ENCODE results near the gene TTC6.

TTC6 gene

GRCh38 chr14:37584211-37585100, 11.0 kb upstream of the TTC6 start:
- Histone ChIP-seq H3K4me3 (no peak overlapping the region), H3K27me3 (no peaks in the 10 kb centered on the region), H4K20me1 (no peaks in the 10 kb centered on the region), H3K4me2 (no peak overlapping the region), H3K27ac (no peak overlapping the region), H3K4me1 (no peaks in the 10 kb centered on the region), H3K9me3 (replicated peaks in 1 of 11) (peaks cover 29 to 38% (median 34%) of the 10 kb centered on the region in 11 experiments), H3K36me3 (no peaks in the 10 kb centered on the region), H3K9ac (no peak overlapping the region)
- TF ChIP-seq Cebpa-rat (IDR thresholded peaks at IDR 0.05) = no peak

DNA sequence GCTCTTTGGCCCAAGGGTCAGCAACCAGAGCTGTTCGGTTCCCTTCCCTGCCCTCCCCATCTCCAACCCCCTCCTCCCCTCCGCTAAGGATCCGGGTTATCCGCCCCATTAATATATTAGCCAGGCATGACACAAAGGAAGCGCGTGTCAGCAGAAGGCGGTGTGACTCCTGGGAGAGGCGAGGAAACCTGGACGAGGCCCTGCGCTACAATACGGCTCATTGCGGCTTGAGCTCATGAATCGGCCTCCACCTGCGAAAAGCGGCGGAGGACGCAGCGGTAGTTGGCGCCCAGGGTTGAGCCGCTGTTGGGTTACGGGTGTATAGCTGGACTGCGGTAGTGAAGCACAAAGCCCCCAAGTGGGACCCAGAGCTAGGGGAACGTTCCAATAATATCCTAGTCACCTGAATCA, 10.3 kb upstream of the TTC6 start:
- Histone ChIP-seq H3K4me3 (no peak overlapping the region), H3K27me3 (no peaks in the 10 kb centered on the region), H3K9me3 (replicated peaks in 1 of 11) (peaks cover 29 to 38% (median 34%) of the 10 kb centered on the region in 11 experiments), H3K27ac (no peak overlapping the region), H3K4me1 (no peaks in the 10 kb centered on the region), H3K9ac (no peak overlapping the region), H3K36me3 (no peaks in the 10 kb centered on the region), H3K4me2 (no peak overlapping the region), H4K20me1 (no peaks in the 10 kb centered on the region)
- no peak for TF ChIP-seq Cebpa-rat (IDR thresholded peaks at IDR 0.05)

GRCh38 chr14:37585971-37586796, 9.2 kb upstream of the TTC6 start:
- TF ChIP-seq Cebpa-rat (IDR thresholded peaks at IDR 0.05) = no peak
- Histone ChIP-seq H3K9ac (no peak overlapping the region), H3K4me2 (no peak overlapping the region), H3K4me3 (no peak overlapping the region), H3K4me1 (no peaks in the 10 kb centered on the region), H3K9me3 (replicated peaks in 1 of 11) (peaks cover 30 to 39% (median 34%) of the 10 kb centered on the region in 11 experiments), H3K27me3 (no peaks in the 10 kb centered on the region), H3K36me3 (no peaks in the 10 kb centered on the region), H3K27ac (no peak overlapping the region), H4K20me1 (no peaks in the 10 kb centered on the region)

GRCh38 chr14:37586797-37587130, 8.7 kb upstream of the TTC6 start:
- no peak overlapping the region for H3K4me3 ChIP-seq

GRCh38 chr14:37587131-37587803, 8.2 kb upstream of the TTC6 start:
- no peak overlapping the region for H3K27ac ChIP-seq
- no peaks in the 10 kb centered on the region for H3K27me3 ChIP-seq
- no peak overlapping the region for H3K4me3 ChIP-seq
- no peak overlapping the region for H3K9ac ChIP-seq
- no peak overlapping the region for H3K4me2 ChIP-seq
- no peaks in the 10 kb centered on the region for H4K20me1 ChIP-seq
- no peaks in the 10 kb centered on the region for H3K4me1 ChIP-seq
- H3K36me3 ChIP-seq = no peaks in the 10 kb centered on the region
- peaks cover 40 to 50% (median 45%) of the 10 kb centered on the region in 11 experiments for H3K9me3 ChIP-seq (replicated peaks in 1 of 11)
- TF ChIP-seq Cebpa-rat (IDR thresholded peaks at IDR 0.05) = no peak

More at GRCh38 chr14:37586797-37587130, 8.7 kb upstream of the TTC6 start:
- H4K20me1 ChIP-seq = no peaks in the 10 kb centered on the region
- H3K9ac ChIP-seq = no peak overlapping the region
- peaks cover 35 to 45% (median 40%) of the 10 kb centered on the region in 11 experiments for H3K9me3 ChIP-seq (replicated peaks in 1 of 11)
- TF ChIP-seq Cebpa-rat (IDR thresholded peaks at IDR 0.05) = no peak
- H3K4me1 ChIP-seq = no peaks in the 10 kb centered on the region
- no peaks in the 10 kb centered on the region for H3K36me3 ChIP-seq
- no peaks in the 10 kb centered on the region for H3K27me3 ChIP-seq
- H3K27ac ChIP-seq = no peak overlapping the region
- no peak overlapping the region for H3K4me2 ChIP-seq

GRCh38 chr14:37587881-37588666, 7.4 kb upstream of the TTC6 start:
- no peak overlapping the region for H3K4me2 ChIP-seq
- peaks cover 48 to 58% (median 52%) of the 10 kb centered on the region in 11 experiments for H3K9me3 ChIP-seq (replicated peaks in 1 of 11)
- no peak overlapping the region for H3K4me3 ChIP-seq
- no peak overlapping the region for H3K9ac ChIP-seq
- H3K27ac ChIP-seq = no peak overlapping the region
- TF ChIP-seq Cebpa-rat (IDR thresholded peaks at IDR 0.05) = no peak
- H3K4me1 ChIP-seq = no peaks in the 10 kb centered on the region
- no peaks in the 10 kb centered on the region for H4K20me1 ChIP-seq
- no peaks in the 10 kb centered on the region for H3K36me3 ChIP-seq
- H3K27me3 ChIP-seq = no peaks in the 10 kb centered on the region

- TF ChIP-seq Cebpa-rat (IDR thresholded peaks at IDR 0.05) = no peak
- Histone ChIP-seq H3K27ac (no peak overlapping the region), H3K27me3 (no peaks in the 10 kb centered on the region), H3K4me1 (no peaks in the 10 kb centered on the region), H3K9ac (no peak overlapping the region), H3K36me3 (no peaks in the 10 kb centered on the region), H3K4me3 (no peak overlapping the region), H4K20me1 (no peaks in the 10 kb centered on the region), H3K9me3 (replicated peaks in 1 of 11) (peaks cover 47 to 57% (median 52%) of the 10 kb centered on the region in 11 experiments), H3K4me2 (no peak overlapping the region)
Measured at GRCh38 chr14:37588667-37588955, 6.8 kb upstream of the TTC6 start.

- Histone ChIP-seq H3K27ac (no peak overlapping the region), H3K9ac (no peak overlapping the region), H3K4me2 (no peak overlapping the region), H3K27me3 (no peaks in the 10 kb centered on the region), H4K20me1 (no peaks in the 10 kb centered on the region), H3K36me3 (no peaks in the 10 kb centered on the region), H3K4me3 (no peak overlapping the region), H3K9me3 (replicated peaks in 1 of 11) (peaks cover 47 to 57% (median 52%) of the 10 kb centered on the region in 11 experiments), H3K4me1 (no peaks in the 10 kb centered on the region)
- no peak for TF ChIP-seq Cebpa-rat (IDR thresholded peaks at IDR 0.05)
Measured at GRCh38 chr14:37588956-37589714, 6.3 kb upstream of the TTC6 start.

Data from BLaER1 treated with 17β-estradiol and CSF1 and Interleukin-3, amounts not matched to agents 10 nM and 100 nM (cell line).